Keratinocyte (primary cell): ENCODE measurements around the gene SLX4. TPM values are rescaled to one million over a fixed set of nuclear protein-coding genes. Genes with fewer than 3 reads are reported as not detected.

Source experiments
- DNase-seq: peaks from one replicate; pipeline ENCODE4 v3.0.0-alpha.2; 2011; ENCODE audit warnings: low read depth, missing footprints, low spot score
- FAIRE-seq: peaks from 2 replicates; lab custom pipeline; 2011; peaks lifted over from hg19 to GRCh38; lab: Jason Lieb, UNC
- H2AFZ ChIP-seq: 2 replicates; pipeline ENCODE4 v1.6.0; 2012; ENCODE audit warnings: low read length, control low read depth, inconsistent platforms; ENCODE audit not compliant: control insufficient read depth
- H3K27ac ChIP-seq: 2 replicates; pipeline ENCODE4 v1.5.1; 2011; ENCODE audit warnings: low read length; ENCODE audit not compliant: control insufficient read depth, insufficient read depth
- H3K27me3 ChIP-seq: 3 replicates; pipeline ENCODE4 v1.6.0; 2011; ENCODE audit warnings: low read length; ENCODE audit not compliant: control insufficient read depth, insufficient read depth; ENCODE audit errors: extremely low read depth
- H3K36me3 ChIP-seq, 2 experiments: 2 replicates in 1 of 2; 3 replicates in 1 of 2; pipeline ENCODE4 v1.5.1; 2011; ENCODE audit warnings: low read length in 2 of 2, mild to moderate bottlenecking in 1 of 2; ENCODE audit not compliant: control insufficient read depth in 2 of 2, insufficient read depth in 2 of 2; ENCODE audit errors: extremely low read depth in 1 of 2
- H3K4me1 ChIP-seq: 3 replicates; pipeline ENCODE4 v1.5.1; 2011; ENCODE audit warnings: low read length; ENCODE audit not compliant: control insufficient read depth, insufficient read depth; ENCODE audit errors: extremely low read depth
- H3K4me2 ChIP-seq: 3 replicates; pipeline ENCODE4 v1.6.0; 2011; ENCODE audit warnings: low read depth, low read length; ENCODE audit not compliant: control insufficient read depth, insufficient read depth; ENCODE audit errors: extremely low read depth
- H3K4me3 ChIP-seq, 3 experiments: fragments of 200-600 bp in 1 of 3; sonication (generic) in 1 of 3; 2 replicates in 2 of 3; 3 replicates in 1 of 3; pipeline ENCODE4 v1.5.1; 2011 to 2016; ENCODE audit warnings: low read length in 3 of 3, mild to moderate bottlenecking in 3 of 3, control low read depth in 2 of 3, inconsistent platforms in 1 of 3, low read depth in 1 of 3, mixed read lengths in 1 of 3, mixed run types in 1 of 3, moderate library complexity in 1 of 3; ENCODE audit not compliant: control insufficient read depth in 2 of 3, insufficient read depth in 2 of 3; ENCODE audit errors: extremely low read depth in 1 of 3
- H3K79me2 ChIP-seq: 2 replicates; pipeline ENCODE4 v1.6.0; 2012; ENCODE audit warnings: low read length; ENCODE audit not compliant: control insufficient read depth, insufficient read depth
- H3K9ac ChIP-seq: 3 replicates; pipeline ENCODE4 v1.6.0; 2011; ENCODE audit warnings: low read length; ENCODE audit not compliant: control insufficient read depth, insufficient read depth; ENCODE audit errors: extremely low read depth
- H3K9me1 ChIP-seq: 3 replicates; pipeline ENCODE4 v1.6.0; 2011; ENCODE audit warnings: low read length; ENCODE audit not compliant: control insufficient read depth, insufficient read depth; ENCODE audit errors: extremely low read depth
- H3K9me3 ChIP-seq: 2 replicates; pipeline ENCODE4 v1.5.1; 2012; ENCODE audit warnings: low read depth, low read length; ENCODE audit not compliant: control insufficient read depth
- H4K20me1 ChIP-seq: 3 replicates; pipeline ENCODE4 v1.6.0; 2011; ENCODE audit warnings: low read length; ENCODE audit not compliant: control insufficient read depth, insufficient read depth; ENCODE audit errors: extremely low read depth
- EZH2 ChIP-seq: IDR thresholded peaks from one replicate; pipeline ENCODE4 v1.6.1; 2012; ENCODE audit warnings: inconsistent platforms, mild to moderate bottlenecking, low read length, moderate library complexity
- dilution Hi-C: fragments of 300-500 bp; cut with MboI; formaldehyde crosslinking; loops from one replicate; pipeline ENCODE4 v1.7.0; 2020; ENCODE audit warnings: low sequenced_read_pairs; ENCODE audit not compliant: extremely low pct_ligation_motif_present
- polyA plus RNA-seq, 5 experiments: library from polyadenylated mRNA; depleted of rRNA in 3 of 5; stranded (reverse) in 3 of 5; stranded (forward) in 1 of 5; unstranded in 1 of 5; fragments of >200 nt; gene quantifications; 1 replicate in 1 of 5; 2 replicates in 3 of 5; 3 replicates in 1 of 5; pipeline versions ENCODE4 v1.2.1 to v1.2.3, GENCODE V29; 2011 to 2012; ENCODE audit warnings: missing spikeins in 2 of 5, low read depth in 1 of 5, low replicate concordance in 1 of 5
- TF ChIP-seq, protein P1 (sequence below), 3 experiments: IDR thresholded peaks in 1 of 3; conservative IDR thresholded peaks in 1 of 3; optimal IDR thresholded peaks in 1 of 3; 2 replicates in 2 of 3; 3 replicates in 1 of 3; pipeline versions ENCODE3 to v1.5.1; 2011; ENCODE audit warnings: low read length in 3 of 3, mild to moderate bottlenecking in 3 of 3, moderate library complexity in 2 of 3, control low read depth in 1 of 3, inconsistent platforms in 1 of 3; ENCODE audit not compliant: insufficient read depth in 2 of 3; ENCODE audit errors: extremely low read depth in 1 of 3

The SLX4 gene
- polyA plus RNA-seq, 1 donor (not counting 4 experiments of a cell fraction or from before 2014, with no cell fraction given): 2.0 TPM

GRCh38 chr16:3546986-3547682 lies 64.3 kb downstream of the SLX4 start:
- Histone ChIP-seq H3K27ac (no peak overlapping the region), H4K20me1 (no peaks in the 10 kb centered on the region), H3K27me3 (no peaks in the 10 kb centered on the region), H3K9ac (no peak overlapping the region), H3K4me3 (no peak overlapping the region), H3K4me1 (no peaks in the 10 kb centered on the region), H2AFZ (no peak overlapping the region), H3K36me3 (no peaks in the 10 kb centered on the region), H3K4me2 (no peak overlapping the region), H3K79me2 (no peaks in the 10 kb centered on the region), H3K9me1 (no peaks in the 10 kb centered on the region), H3K9me3 (no peaks in the 10 kb centered on the region)
- FAIRE-seq (no peak), DNase-seq (no peak)
- TF ChIP-seq, protein P1, sequence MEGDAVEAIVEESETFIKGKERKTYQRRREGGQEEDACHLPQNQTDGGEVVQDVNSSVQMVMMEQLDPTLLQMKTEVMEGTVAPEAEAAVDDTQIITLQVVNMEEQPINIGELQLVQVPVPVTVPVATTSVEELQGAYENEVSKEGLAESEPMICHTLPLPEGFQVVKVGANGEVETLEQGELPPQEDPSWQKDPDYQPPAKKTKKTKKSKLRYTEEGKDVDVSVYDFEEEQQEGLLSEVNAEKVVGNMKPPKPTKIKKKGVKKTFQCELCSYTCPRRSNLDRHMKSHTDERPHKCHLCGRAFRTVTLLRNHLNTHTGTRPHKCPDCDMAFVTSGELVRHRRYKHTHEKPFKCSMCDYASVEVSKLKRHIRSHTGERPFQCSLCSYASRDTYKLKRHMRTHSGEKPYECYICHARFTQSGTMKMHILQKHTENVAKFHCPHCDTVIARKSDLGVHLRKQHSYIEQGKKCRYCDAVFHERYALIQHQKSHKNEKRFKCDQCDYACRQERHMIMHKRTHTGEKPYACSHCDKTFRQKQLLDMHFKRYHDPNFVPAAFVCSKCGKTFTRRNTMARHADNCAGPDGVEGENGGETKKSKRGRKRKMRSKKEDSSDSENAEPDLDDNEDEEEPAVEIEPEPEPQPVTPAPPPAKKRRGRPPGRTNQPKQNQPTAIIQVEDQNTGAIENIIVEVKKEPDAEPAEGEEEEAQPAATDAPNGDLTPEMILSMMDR (optimal IDR thresholded peaks at IDR 0.05 in 1 of 3, IDR thresholded peaks at IDR 0.05 in 1 of 3, conservative IDR thresholded peaks at IDR 0.05 in 1 of 3; ENCODE audit: extremely low read depth in 1 of 3, insufficient read depth in 2 of 3, low read length in 3 of 3): no peak
- no peak for TF ChIP-seq EZH2
- dilution Hi-C loops: no loop called here

- Histone ChIP-seq H3K4me1 (no peaks in the 10 kb centered on the region), H3K4me2 (no peak overlapping the region), H3K9me3 (no peaks in the 10 kb centered on the region), H3K9ac (no peak overlapping the region), H3K79me2 (no peaks in the 10 kb centered on the region), H4K20me1 (no peaks in the 10 kb centered on the region), H3K9me1 (no peaks in the 10 kb centered on the region), H3K27ac (no peak overlapping the region), H3K27me3 (no peaks in the 10 kb centered on the region), H3K36me3 (peaks cover 0 to 6% of the 10 kb centered on the region in 2 experiments), H2AFZ (no peak overlapping the region), H3K4me3 (no peak overlapping the region)
- TF ChIP-seq, protein P1 (optimal IDR thresholded peaks at IDR 0.05 in 1 of 3, IDR thresholded peaks at IDR 0.05 in 1 of 3, conservative IDR thresholded peaks at IDR 0.05 in 1 of 3; ENCODE audit: extremely low read depth in 1 of 3, insufficient read depth in 2 of 3, low read length in 3 of 3): no peak
- no peak for TF ChIP-seq EZH2
- FAIRE-seq: no peak
- dilution Hi-C loops: no loop called here
- no peak for DNase-seq
Observed at GRCh38 chr16:3542601-3543373, 68.6 kb downstream of the SLX4 start.
